Muscle of back (tissue), 11 donors: ENCODE data around the gene STK32C. TPM values are rescaled to one million over a fixed set of nuclear protein-coding genes. Genes with fewer than 3 reads are reported as not detected.
A peak's percentile ranks its signal among the peaks of the same experiment; 100 is the strongest.

Experiments
- DNase-seq, 3 donors: peaks; one replicate each; pipeline versions ENCODE4 v3.0.0 to v3.0.0-alpha.2; 2013
- polyA plus RNA-seq, 10 donors: library from polyadenylated mRNA; unstranded; fragments of 120-200 nt; gene quantifications; one replicate each; pipeline ENCODE4 v1.2.1, GENCODE V29; 2013; ENCODE audit not compliant: insufficient read length in 10 of 10

Gene STK32C
- polyA plus RNA-seq, 10 donors = 8.0 to 13.1 (median 10.4) TPM

GRCh38 chr10:132200344-132201110 is 107.2 kb downstream of the STK32C start:
- DNase-seq = no peak

GRCh38 chr10:132199854-132200311 is 107.9 kb downstream of the STK32C start:
- DNase-seq = no peak

GRCh38 chr10:132199268-132199853 is 108.4 kb downstream of the STK32C start:
- no peak for DNase-seq

GRCh38 chr10:132198381-132199181 is 109.2 kb downstream of the STK32C start:
- no peak for DNase-seq

- no peak for DNase-seq
Measured at GRCh38 chr10:132198068-132198370, 109.7 kb downstream of the STK32C start.

- DNase-seq = no peak
Measured at GRCh38 chr10:132197271-132198067, 110.3 kb downstream of the STK32C start.

- DNase-seq = no peak
Measured at GRCh38 chr10:132196178-132197113, 111.3 kb downstream of the STK32C start.

GRCh38 chr10:132195366-132196075 is 112.2 kb downstream of the STK32C start:
- no peak for DNase-seq

- DNase-seq = no peak
Measured at GRCh38 chr10:132194726-132195125, 113.0 kb downstream of the STK32C start.

- DNase-seq = no peak
Measured at GRCh38 chr10:132193907-132194552, 113.7 kb downstream of the STK32C start.

GRCh38 chr10:132192991-132193665 is 114.6 kb downstream of the STK32C start:
- peak in 2 of 3 donors; percentile 12 to 26 for DNase-seq

- no peak for DNase-seq
Measured at GRCh38 chr10:132192076-132192975, 115.4 kb downstream of the STK32C start.

- no peak for DNase-seq
Measured at GRCh38 chr10:132189810-132190422, 117.8 kb downstream of the STK32C start.

- no peak for DNase-seq
Measured at GRCh38 chr10:132189016-132189415, 118.7 kb downstream of the STK32C start.

GRCh38 chr10:132188331-132188730 is 119.4 kb downstream of the STK32C start:
- DNase-seq = no peak

- peak in 1 of 3 donors; percentile 25 for DNase-seq
Measured at GRCh38 chr10:132187430-132188138, 120.2 kb downstream of the STK32C start.
